ENCODE data around the gene ZNF467.

Gene ZNF467

DNA sequence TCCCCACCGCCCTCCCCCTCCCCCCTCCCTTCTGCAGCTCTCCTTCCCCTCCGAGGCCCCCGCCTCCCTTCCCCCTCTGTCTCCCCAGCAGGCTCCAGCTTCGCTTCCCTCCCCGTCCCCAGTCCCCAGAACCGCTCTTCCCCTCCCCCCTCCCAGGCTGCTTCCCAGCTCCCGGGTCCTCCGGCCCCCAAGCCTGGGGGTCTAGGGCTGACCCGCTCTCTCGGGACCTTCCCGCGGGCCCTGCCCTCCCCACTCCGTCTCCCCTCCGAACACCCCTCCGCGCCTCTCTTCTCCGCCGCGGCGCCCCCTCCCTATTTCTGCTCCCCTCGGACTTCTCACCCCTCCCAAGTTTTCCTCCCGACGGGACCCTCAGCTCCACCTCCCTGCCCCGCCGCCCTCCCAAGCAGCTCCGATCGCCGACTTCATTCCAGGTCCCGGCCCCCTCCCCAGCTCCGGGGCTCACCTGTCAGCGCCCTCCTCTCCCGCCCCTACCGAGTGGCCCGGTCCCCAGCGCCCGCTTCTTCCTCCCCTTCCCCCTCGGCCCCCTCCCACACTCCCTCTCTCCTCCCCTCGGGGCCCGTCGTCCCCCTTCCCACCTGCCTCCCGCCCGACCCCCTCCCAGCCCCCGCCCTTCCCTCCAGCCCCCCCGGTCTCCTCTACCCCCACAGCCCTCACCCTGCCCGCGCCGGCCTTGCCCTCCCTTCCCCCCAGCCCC is 990 bp downstream of the ZNF467 start:
- DNase-seq (ENCODE audit: low read depth in 2 of 3, low spot score in 1 of 3) = no peak

DNA sequence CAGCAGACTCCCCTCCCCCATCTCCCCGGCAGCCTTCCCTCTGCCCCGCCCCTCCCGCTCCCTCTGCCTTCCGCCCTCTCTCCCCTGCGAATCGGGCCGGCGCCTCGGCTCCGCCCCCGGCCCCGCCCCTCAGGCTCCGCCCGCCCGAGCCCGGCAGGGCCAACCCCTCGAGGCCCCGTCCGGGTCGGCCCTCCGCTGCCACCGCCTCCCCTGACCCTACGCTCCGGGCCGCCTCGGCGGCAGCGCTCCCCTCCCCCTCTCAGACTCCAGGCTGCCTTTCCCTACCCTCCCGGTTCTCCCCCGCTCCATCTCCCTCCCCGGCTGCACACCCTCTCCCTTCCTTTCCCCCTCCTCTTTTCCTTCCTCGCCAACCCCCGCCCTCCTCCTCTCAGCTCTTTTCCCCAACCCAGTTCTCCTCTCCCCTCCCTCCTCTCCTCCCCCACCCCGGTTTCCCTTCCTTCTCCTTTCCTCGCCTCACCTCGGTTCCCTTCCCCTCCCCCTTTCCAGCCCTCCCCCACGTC is 1.6 kb downstream of the ZNF467 start:
- DNase-seq (ENCODE audit: low read depth in 2 of 3, low spot score in 1 of 3) = peak; percentile 71 to 83 (median 79)

DNA sequence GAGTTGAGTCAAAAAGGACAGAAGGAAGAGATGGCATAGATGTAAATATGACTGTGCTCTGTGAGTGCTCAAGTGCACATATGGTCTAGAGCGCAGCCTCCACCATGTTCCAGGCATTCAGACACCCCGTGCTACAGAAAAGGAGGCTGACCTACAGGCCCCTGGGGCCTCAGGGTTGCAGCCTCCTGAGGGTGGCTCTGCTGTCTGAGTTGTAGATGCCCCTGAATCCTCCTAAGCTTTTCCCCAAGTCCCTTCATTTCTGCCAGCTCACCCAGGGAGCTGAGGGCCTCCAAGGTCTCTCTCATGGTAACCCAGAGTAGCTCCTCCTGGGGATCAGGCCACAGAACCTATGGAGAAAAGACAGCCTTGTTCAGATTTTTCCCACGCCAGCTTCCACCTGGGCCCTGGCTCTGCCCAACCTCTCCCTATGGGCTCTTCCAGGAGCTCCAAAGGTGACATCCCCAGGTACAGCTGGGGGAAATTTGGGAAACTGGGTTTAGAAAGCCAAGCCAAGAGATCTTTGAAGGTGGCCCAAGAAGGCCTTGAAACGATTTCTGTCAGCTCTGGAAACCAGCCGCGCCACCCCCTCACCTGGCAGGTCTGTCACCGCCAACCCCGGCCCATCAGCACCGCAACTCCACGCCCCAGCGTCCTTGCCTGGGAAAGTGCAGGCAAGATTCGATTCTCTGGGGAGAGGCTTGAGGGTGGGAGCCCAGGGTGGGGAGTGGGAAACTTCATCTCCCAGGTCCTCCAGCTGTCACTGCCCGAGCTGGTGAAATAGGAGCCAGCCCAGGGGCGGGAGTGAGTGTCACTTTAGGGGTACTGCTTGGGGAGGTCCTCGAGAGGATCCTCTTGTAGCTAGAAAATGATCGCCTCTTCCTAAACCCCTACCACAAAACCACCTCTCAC is 2.4 kb downstream of the ZNF467 start:
- DNase-seq (ENCODE audit: low read depth in 2 of 3, low spot score in 1 of 3) = no peak

DNA sequence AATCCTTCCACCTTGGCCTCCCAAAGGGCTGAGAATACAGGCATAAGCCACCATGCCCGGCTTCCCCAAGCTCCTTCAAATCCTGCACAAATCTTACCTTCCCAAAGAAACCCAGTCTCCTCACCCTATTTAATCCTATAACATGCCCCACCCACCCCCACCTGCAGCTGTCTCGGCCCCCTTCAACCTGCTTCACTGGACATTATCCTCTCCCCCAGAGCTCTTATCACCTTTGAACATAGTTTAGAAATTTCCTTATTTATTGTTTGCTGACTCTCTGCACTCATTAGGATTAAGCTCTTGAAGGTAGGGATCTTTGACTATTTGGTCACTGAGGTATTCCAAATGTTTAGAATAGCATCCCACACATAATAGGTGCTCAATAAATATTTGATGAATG is 3.5 kb downstream of the ZNF467 start:
- no peak for DNase-seq (ENCODE audit: low read depth in 2 of 3, low spot score in 1 of 3)

- no peak for DNase-seq (ENCODE audit: low read depth in 2 of 3, low spot score in 1 of 3)
These were observed 4.5 kb downstream of the ZNF467 start for GRCh38 chr7:149768931-149769330.

- no peak for DNase-seq (ENCODE audit: low read depth in 2 of 3, low spot score in 1 of 3)
These were observed 6.3 kb downstream of the ZNF467 start for GRCh38 chr7:149767068-149767467.

GRCh38 chr7:149766135-149766675 is 7.2 kb downstream of the ZNF467 start:
- no peak for DNase-seq (ENCODE audit: low read depth in 2 of 3, low spot score in 1 of 3)

DNA sequence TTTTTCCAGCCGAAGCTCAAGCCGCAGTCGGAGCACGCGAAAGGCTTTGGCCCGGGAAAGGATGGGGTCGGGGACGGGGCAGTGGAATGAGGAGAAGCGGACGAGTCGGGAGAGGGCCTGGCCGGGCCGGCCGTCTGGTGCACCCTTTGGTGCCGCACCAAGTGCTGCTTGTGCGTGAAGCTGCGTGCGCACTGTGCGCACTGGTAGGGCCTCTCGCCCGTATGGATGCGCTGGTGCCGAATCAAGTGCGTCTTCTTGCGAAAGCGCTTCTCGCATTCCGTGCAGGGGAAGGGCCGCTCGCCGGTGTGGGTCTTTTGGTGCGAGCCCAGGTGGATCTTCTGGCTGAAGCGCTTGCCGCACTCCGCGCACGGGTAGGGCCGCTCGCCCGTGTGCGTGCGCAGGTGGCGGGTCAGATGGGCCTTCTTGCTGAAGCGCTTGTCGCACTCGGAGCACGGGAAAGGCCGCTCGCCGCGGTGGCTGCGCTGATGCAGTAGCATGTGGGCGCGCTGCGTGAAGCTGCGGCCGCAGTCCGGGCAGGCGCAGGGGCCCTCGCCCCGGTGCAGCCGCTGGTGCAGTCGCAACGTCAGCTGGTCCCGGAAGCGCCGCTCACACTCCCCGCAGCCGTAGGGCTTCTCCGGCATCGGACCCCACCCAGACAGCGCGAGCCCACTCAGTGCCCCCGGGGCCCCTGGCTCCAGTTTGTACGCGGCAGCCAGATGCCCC is 7.8 kb downstream of the ZNF467 start:
- DNase-seq (ENCODE audit: low read depth in 2 of 3, low spot score in 1 of 3) = no peak

DNA sequence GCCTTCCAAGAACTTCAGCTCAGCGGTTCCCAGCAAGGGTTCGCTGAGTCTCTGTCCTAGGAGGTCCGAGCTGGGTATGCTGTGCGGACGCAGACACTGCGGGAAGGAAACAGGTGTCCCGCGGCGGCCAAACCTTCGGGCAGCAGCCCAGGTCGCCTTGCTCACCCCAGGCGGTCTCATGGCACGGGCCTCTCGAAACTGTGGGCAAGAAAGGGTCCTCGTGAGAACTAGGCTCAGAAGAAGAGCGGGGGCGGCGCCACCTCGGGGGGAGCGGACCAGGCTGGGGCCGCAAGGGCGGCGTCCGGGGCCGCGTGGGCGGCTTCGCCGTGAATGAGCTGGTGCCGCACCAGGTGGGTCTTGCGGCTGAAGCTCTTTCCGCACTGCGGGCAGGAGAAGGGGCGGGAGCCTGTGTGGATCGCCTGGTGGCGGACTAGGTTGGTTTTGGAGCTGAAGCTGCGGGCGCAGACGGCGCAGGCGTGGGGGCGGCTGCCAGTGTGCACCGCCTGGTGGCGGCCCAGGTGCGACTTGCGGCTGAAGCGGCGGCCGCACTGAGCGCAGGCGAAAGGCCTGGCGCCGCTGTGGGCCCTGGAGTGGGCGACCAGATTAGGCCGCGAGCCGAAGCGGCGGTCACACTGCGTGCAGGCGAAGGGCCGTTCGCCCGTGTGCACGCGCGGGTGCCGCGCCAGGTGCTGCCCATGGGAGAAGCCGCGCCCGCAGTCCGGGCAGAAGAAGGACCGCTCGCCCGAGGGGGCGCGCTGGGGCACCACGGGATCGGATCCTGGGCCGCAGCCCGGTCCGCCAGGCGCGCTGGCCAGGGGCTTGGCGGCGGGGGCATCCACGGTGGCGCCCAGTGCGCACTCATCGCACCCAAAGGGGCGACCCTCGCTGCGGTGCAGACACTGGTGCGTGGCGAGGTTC is 8.6 kb downstream of the ZNF467 start:
- no peak for DNase-seq (ENCODE audit: low read depth in 2 of 3, low spot score in 1 of 3)

GRCh38 chr7:149763563-149764240 is 9.7 kb downstream of the ZNF467 start:
- DNase-seq (ENCODE audit: low read depth in 2 of 3, low spot score in 1 of 3) = no peak

DNA sequence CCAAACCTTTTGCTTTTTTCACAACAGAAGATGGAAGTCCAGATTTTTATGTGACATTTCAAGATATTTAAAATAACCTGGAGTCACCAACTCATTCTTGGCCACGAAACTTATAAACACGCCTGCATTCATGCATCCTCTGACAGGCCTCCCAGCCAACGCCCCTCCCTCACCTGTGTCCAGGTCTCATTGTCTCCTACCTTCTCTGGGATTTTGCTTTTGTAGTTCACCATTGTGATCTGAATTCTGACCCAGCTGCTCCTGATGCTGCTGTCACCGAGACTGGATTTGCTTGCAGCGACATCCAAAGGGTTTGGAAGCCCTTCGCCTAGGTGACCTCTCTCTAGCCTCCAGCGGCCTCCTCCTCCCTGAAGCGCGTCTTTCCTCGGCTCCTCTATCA is 10.8 kb downstream of the ZNF467 start:
- DNase-seq (ENCODE audit: low read depth in 2 of 3, low spot score in 1 of 3) = no peak

GRCh38 chr7:149762089-149762488 is 11.3 kb downstream of the ZNF467 start:
- DNase-seq (ENCODE audit: low read depth in 2 of 3, low spot score in 1 of 3) = no peak

- DNase-seq (ENCODE audit: low read depth in 2 of 3, low spot score in 1 of 3) = no peak
These were observed 12.1 kb downstream of the ZNF467 start for GRCh38 chr7:149761307-149761706.

GRCh38 chr7:149760538-149760937 is 12.8 kb downstream of the ZNF467 start:
- DNase-seq (ENCODE audit: low read depth in 2 of 3, low spot score in 1 of 3) = no peak

GRCh38 chr7:149759093-149759860 is 14.1 kb downstream of the ZNF467 start:
- no peak for DNase-seq (ENCODE audit: low read depth in 2 of 3, low spot score in 1 of 3)

GRCh38 chr7:149753375-149754233 is 19.8 kb downstream of the ZNF467 start:
- DNase-seq (ENCODE audit: low read depth in 2 of 3, low spot score in 1 of 3) = no peak

GRCh38 chr7:149752646-149753045 is 20.7 kb downstream of the ZNF467 start:
- no peak for DNase-seq (ENCODE audit: low read depth in 2 of 3, low spot score in 1 of 3)

Measured in stimulated activated CD4-positive, alpha-beta T cell treated with anti-CD3 and anti-CD28 coated beads, Interleukin-12 subunit alpha, Interleukin-12 subunit beta, amount 100 ng/mL, for 48 hours (primary cell).